ENCODE measurements around the gene SORCS1. TPM values are rescaled to one million over a fixed set of nuclear protein-coding genes. Genes with fewer than 3 reads are reported as not detected.

The SORCS1 gene
- total and polyA plus RNA-seq, 2 donors (not counting 1 experiment from before 2014, with no cell fraction given), result not detected

- intact Hi-C loops (cut with micrococcal nuclease), result no loop called here
- H3K4me2 ChIP-seq (replicated peaks; ENCODE audit: low read depth, low read length, poor library complexity, severe bottlenecking), result no peak overlapping the region
Measured at GRCh38 chr10:106608066-106608465, 556.4 kb downstream of the SORCS1 start.

DNA sequence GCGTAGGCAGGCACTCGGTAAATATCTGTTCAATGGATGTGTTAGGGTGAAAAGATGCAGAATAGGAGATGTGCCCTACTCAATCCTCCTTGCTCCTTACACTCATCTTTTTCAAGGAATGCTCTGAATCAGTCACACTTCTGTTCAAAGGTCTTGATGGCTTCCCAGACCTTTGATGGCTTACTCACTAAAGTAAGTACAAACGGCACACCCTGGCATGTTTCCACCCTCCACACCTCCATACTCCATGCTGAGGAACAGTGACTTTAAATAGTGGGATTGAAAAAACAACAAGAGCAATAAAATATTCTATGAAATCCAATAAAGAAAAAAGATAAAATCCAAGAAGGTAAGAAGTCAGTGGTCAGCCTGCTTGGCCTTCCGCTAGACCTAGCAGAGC is 569.2 kb downstream of the SORCS1 start:
- Mint-ChIP-seq H3K9me3 (ENCODE audit: insufficient read depth) (no peaks in the 10 kb centered on the region), H3K4me3 (no peak overlapping the region), H3K27ac (no peak overlapping the region), H3K4me1 (no peaks in the 10 kb centered on the region), H3K27me3 (no peaks in the 10 kb centered on the region)
- no peaks in the 10 kb centered on the region for H4K20me1 ChIP-seq (ENCODE audit: control insufficient read depth, insufficient read depth, low read length, poor library complexity, severe bottlenecking)
- H3K79me2 ChIP-seq (ENCODE audit: control insufficient read depth, insufficient read depth, low read length), result no peaks in the 10 kb centered on the region
- no peaks in the 10 kb centered on the region for H3K36me3 ChIP-seq (replicated peaks in 1 of 2; ENCODE audit: control extremely low read depth in 1 of 2, control insufficient read depth in 1 of 2, extremely low read depth in 1 of 2, insufficient read depth in 2 of 2, low read length in 1 of 2)
- no peak overlapping the region for H3K4me3 ChIP-seq (ENCODE audit: control extremely low read depth in 1 of 5, extremely low read depth in 1 of 5, insufficient read depth in 1 of 5, low read depth in 2 of 5, low read length in 4 of 5)
- 100% methylated on average over 1 of the region's 4 CpGs for WGBS (ENCODE audit: insufficient coverage)
- H3K9ac ChIP-seq (ENCODE audit: low read length), result no peak overlapping the region
- no peak for DNase-seq
- H2AFZ ChIP-seq (ENCODE audit: insufficient read depth, low read depth, low read length, poor library complexity, severe bottlenecking), result no peak overlapping the region
- no peaks in the 10 kb centered on the region for H3K9me3 ChIP-seq (ENCODE audit: control extremely low read depth in 1 of 3, control insufficient read depth in 2 of 3, insufficient read depth in 1 of 3, low read length in 2 of 3)
- no peak overlapping the region for H3K4me2 ChIP-seq (replicated peaks; ENCODE audit: low read depth, low read length, poor library complexity, severe bottlenecking)
- H3K27ac ChIP-seq (ENCODE audit: low read length in 2 of 2), result no peak overlapping the region
- H3K4me1 ChIP-seq (ENCODE audit: control insufficient read depth in 2 of 2, insufficient read depth in 2 of 2, low read length in 2 of 2), result no peaks in the 10 kb centered on the region
- POLR2A ChIA-PET, result no interaction called here
- CTCF ChIA-PET, result no interaction called here
- H3K27me3 ChIP-seq (replicated peaks in 1 of 4; ENCODE audit: control extremely low read depth in 1 of 4, control insufficient read depth in 3 of 4, insufficient read depth in 4 of 4, low read length in 3 of 4), result no peaks in the 10 kb centered on the region
- no peak for ATAC-seq (ENCODE audit: low read depth)
- TF ChIP-seq, protein P1, sequence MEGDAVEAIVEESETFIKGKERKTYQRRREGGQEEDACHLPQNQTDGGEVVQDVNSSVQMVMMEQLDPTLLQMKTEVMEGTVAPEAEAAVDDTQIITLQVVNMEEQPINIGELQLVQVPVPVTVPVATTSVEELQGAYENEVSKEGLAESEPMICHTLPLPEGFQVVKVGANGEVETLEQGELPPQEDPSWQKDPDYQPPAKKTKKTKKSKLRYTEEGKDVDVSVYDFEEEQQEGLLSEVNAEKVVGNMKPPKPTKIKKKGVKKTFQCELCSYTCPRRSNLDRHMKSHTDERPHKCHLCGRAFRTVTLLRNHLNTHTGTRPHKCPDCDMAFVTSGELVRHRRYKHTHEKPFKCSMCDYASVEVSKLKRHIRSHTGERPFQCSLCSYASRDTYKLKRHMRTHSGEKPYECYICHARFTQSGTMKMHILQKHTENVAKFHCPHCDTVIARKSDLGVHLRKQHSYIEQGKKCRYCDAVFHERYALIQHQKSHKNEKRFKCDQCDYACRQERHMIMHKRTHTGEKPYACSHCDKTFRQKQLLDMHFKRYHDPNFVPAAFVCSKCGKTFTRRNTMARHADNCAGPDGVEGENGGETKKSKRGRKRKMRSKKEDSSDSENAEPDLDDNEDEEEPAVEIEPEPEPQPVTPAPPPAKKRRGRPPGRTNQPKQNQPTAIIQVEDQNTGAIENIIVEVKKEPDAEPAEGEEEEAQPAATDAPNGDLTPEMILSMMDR (IDR thresholded peaks at IDR 0.05), result no peak
- TF ChIP-seq EZH2 (IDR thresholded peaks at IDR 0.05; ENCODE audit: borderline replicate concordance, insufficient read depth, low read depth, low read length, poor library complexity, severe bottlenecking), result no peak
- intact Hi-C loops (cut with micrococcal nuclease), result no loop called here

More at GRCh38 chr10:106608066-106608465, 556.4 kb downstream of the SORCS1 start:
- Mint-ChIP-seq H3K4me1 (no peaks in the 10 kb centered on the region), H3K4me3 (no peak overlapping the region), H3K27me3 (no peaks in the 10 kb centered on the region), H3K9me3 (ENCODE audit: insufficient read depth) (no peaks in the 10 kb centered on the region), H3K27ac (no peak overlapping the region)
- CTCF ChIA-PET, result no interaction called here
- H3K27ac ChIP-seq (ENCODE audit: low read length in 2 of 2), result no peak overlapping the region
- H3K36me3 ChIP-seq (replicated peaks in 1 of 2; ENCODE audit: control extremely low read depth in 1 of 2, control insufficient read depth in 1 of 2, extremely low read depth in 1 of 2, insufficient read depth in 2 of 2, low read length in 1 of 2), result no peaks in the 10 kb centered on the region
- H2AFZ ChIP-seq (ENCODE audit: insufficient read depth, low read depth, low read length, poor library complexity, severe bottlenecking), result no peak overlapping the region
- POLR2A ChIA-PET, result no interaction called here
- H3K27me3 ChIP-seq (replicated peaks in 1 of 4; ENCODE audit: control extremely low read depth in 1 of 4, control insufficient read depth in 3 of 4, insufficient read depth in 4 of 4, low read length in 3 of 4), result no peaks in the 10 kb centered on the region
- H3K4me3 ChIP-seq (ENCODE audit: control extremely low read depth in 1 of 5, extremely low read depth in 1 of 5, insufficient read depth in 1 of 5, low read depth in 2 of 5, low read length in 4 of 5), result no peak overlapping the region
- WGBS (ENCODE audit: insufficient coverage), result 88% methylated on average over 1 of the region's 1 CpG
- ATAC-seq (ENCODE audit: low read depth) (no peak), DNase-seq (no peak)
- no peak overlapping the region for H3K9ac ChIP-seq (ENCODE audit: low read length)
- TF ChIP-seq, protein P1 (IDR thresholded peaks at IDR 0.05), result no peak
- TF ChIP-seq EZH2 (IDR thresholded peaks at IDR 0.05; ENCODE audit: borderline replicate concordance, insufficient read depth, low read depth, low read length, poor library complexity, severe bottlenecking), result no peak
- H3K4me1 ChIP-seq (ENCODE audit: control insufficient read depth in 2 of 2, insufficient read depth in 2 of 2, low read length in 2 of 2), result no peaks in the 10 kb centered on the region
- no peaks in the 10 kb centered on the region for H3K79me2 ChIP-seq (ENCODE audit: control insufficient read depth, insufficient read depth, low read length)
- peaks cover 0 to 7% (median 0%) of the 10 kb centered on the region in 3 donors for H3K9me3 ChIP-seq (ENCODE audit: control extremely low read depth in 1 of 3, control insufficient read depth in 2 of 3, insufficient read depth in 1 of 3, low read length in 2 of 3)
- no peaks in the 10 kb centered on the region for H4K20me1 ChIP-seq (ENCODE audit: control insufficient read depth, insufficient read depth, low read length, poor library complexity, severe bottlenecking)
